GM12878 (cell line): Measurements from ENCODE around the gene DBN1. TPM values are rescaled to one million over a fixed set of nuclear protein-coding genes. Genes with fewer than 3 reads are reported as not detected.
A peak's percentile ranks its signal among the peaks of the same experiment; 100 is the strongest.

ENCODE experiments used
- ATF7 ChIP-seq: fragments of 450-650 bp; IDR thresholded peaks from 2 replicates; pipeline ENCODE4 v1.6.1; 2016; ENCODE audit warnings: low read depth, mild to moderate bottlenecking
- BCL3 ChIP-seq: IDR thresholded peaks from 2 replicates; pipeline ENCODE4 v1.6.1; 2011; ENCODE audit warnings: borderline replicate concordance, low read depth, mild to moderate bottlenecking, moderate library complexity, low read length; ENCODE audit not compliant: insufficient read depth, poor library complexity, severe bottlenecking
- BHLHE40 ChIP-seq, 2 experiments: fragments of 450-650 bp in 1 of 2; IDR thresholded peaks; 2 replicates each; pipeline ENCODE4 v1.6.1; 2011 to 2017; ENCODE audit warnings: low read depth in 2 of 2, borderline replicate concordance in 1 of 2, improper control_type of control experiment in 1 of 2, low read length in 1 of 2, mild to moderate bottlenecking in 1 of 2
- CEBPB ChIP-seq, 2 experiments: fragments of 150-350 bp in 1 of 2; IDR thresholded peaks; 2 replicates each; pipeline ENCODE4 v1.6.1; 2012 to 2014; ENCODE audit warnings: low read depth in 2 of 2, low read length in 2 of 2, borderline replicate concordance in 1 of 2, inconsistent platforms in 1 of 2
- CTCF ChIP-seq, 3 experiments: IDR thresholded peaks in 2 of 3; conservative IDR thresholded peaks in 1 of 3; 2 replicates each; pipeline ENCODE4 v1.5.1; 2011; ENCODE audit warnings: low read depth in 3 of 3, low read length in 3 of 3, mild to moderate bottlenecking in 3 of 3, control low read depth in 2 of 3, moderate library complexity in 2 of 3, inconsistent platforms in 1 of 3, mixed read lengths in 1 of 3; ENCODE audit not compliant: control insufficient read depth in 2 of 3, insufficient read depth in 1 of 3; ENCODE audit errors: extremely low read depth in 1 of 3
- HCFC1 ChIP-seq: fragments of 150-350 bp; IDR thresholded peaks from 2 replicates; pipeline ENCODE4 v1.6.1; 2014; ENCODE audit warnings: low read length
- JUND ChIP-seq: IDR thresholded peaks from 2 replicates; pipeline ENCODE4 v1.6.1; 2012; ENCODE audit warnings: low read depth, mild to moderate bottlenecking, low read length, improper control_type of control experiment, moderate library complexity
- NFXL1 ChIP-seq: fragments of 450-650 bp; IDR thresholded peaks from 2 replicates; pipeline ENCODE4 v1.6.1; 2017; ENCODE audit warnings: antibody characterized with exemption, mild to moderate bottlenecking, borderline replicate concordance
- NFYB ChIP-seq: IDR thresholded peaks from 2 replicates; pipeline ENCODE4 v1.6.1; 2011; ENCODE audit warnings: low read depth, mild to moderate bottlenecking, low read length, improper control_type of control experiment, moderate library complexity; ENCODE audit not compliant: insufficient read depth
- PAX5 ChIP-seq: IDR thresholded peaks from 2 replicates; pipeline ENCODE4 v1.6.1; 2011; ENCODE audit warnings: low read depth, low read length, borderline replicate concordance
- PKNOX1 ChIP-seq: fragments of 450-650 bp; IDR thresholded peaks from 2 replicates; pipeline ENCODE4 v1.6.1; 2016; ENCODE audit warnings: mild to moderate bottlenecking
- POU2F2 ChIP-seq: IDR thresholded peaks from 3 replicates; pipeline ENCODE4 v1.6.1; 2011; ENCODE audit warnings: low read depth, mild to moderate bottlenecking, low read length, borderline replicate concordance
- SMAD1 ChIP-seq: fragments of 450-650 bp; IDR thresholded peaks from 2 replicates; pipeline ENCODE4 v1.6.1; 2018; ENCODE audit warnings: mild to moderate bottlenecking, low read depth; ENCODE audit not compliant: partially characterized antibody
- SRF ChIP-seq, 2 experiments: IDR thresholded peaks; 2 replicates each; pipeline ENCODE4 v1.6.1; 2011; ENCODE audit warnings: low read depth in 2 of 2, low read length in 2 of 2, mild to moderate bottlenecking in 1 of 2, moderate library complexity in 1 of 2
- ZBTB40 ChIP-seq: fragments of 450-650 bp; IDR thresholded peaks from 2 replicates; pipeline ENCODE4 v1.6.1; 2016; ENCODE audit warnings: mild to moderate bottlenecking, moderate library complexity, borderline replicate concordance
- ZNF384 ChIP-seq: IDR thresholded peaks from 2 replicates; pipeline ENCODE4 v1.6.1; 2012; ENCODE audit warnings: low read depth, mild to moderate bottlenecking, low read length, improper control_type of control experiment, borderline replicate concordance
- ZSCAN29 ChIP-seq: fragments of 450-650 bp; IDR thresholded peaks from 2 replicates; pipeline ENCODE4 v1.6.1; 2017; ENCODE audit warnings: mild to moderate bottlenecking, moderate library complexity
- polyA plus RNA-seq, 11 experiments: library from polyadenylated mRNA; depleted of rRNA in 4 of 11; unstranded in 6 of 11; stranded (reverse) in 5 of 11; fragments of >200 nt; fragmentation: Nextera tagmentation in 4 of 11; fragmentation: Illumina TruSeq in 1 of 11; extraction: Ambion mirVana in 4 of 11; extraction: Trizol in 1 of 11; gene quantifications; 1 replicate in 1 of 11; 2 replicates in 10 of 11; pipeline versions ENCODE4 v1.2.1 to v1.2.3, GENCODE V29; 2011 to 2016; ENCODE audit warnings: inconsistent platforms in 2 of 11, missing spikeins in 2 of 11, low read depth in 1 of 11
- total RNA-seq, 4 experiments: library from RNA; depleted of rRNA in 3 of 4; stranded (reverse); fragments of >200 nt in 3 of 4; fragmentation: Illumina TruSeq in 1 of 4; extraction: Trizol in 1 of 4; gene quantifications; 2 replicates each; pipeline versions ENCODE4 v1.2.1 to v1.2.3, GENCODE V29; 2013 to 2021

The DBN1 gene
- total and polyA plus RNA-seq, 10 of the 15 experiments (the other 5 are each of a cell fraction or from before 2014, with no cell fraction given): 0.18 to 81.0 (median 27.9) TPM

- TF ChIP-seq BCL3 (no peak), CEBPB (IDR thresholded peaks at IDR 0.05; ENCODE audit: borderline replicate concordance in 1 of 2, low read depth in 2 of 2, low read length in 2 of 2) (no peak), ATF7 (no peak), ZBTB40 (no peak), SMAD1 (no peak), ZSCAN29 (no peak), HCFC1 (no peak), SRF (IDR thresholded peaks at IDR 0.05; ENCODE audit: low read depth in 2 of 2, low read length in 2 of 2) (0 out of 4 replicates have a peak, but pooled peaks of 1 of the 2 experiments have one; percentile 28), NFXL1 (no peak), NFYB (no peak), JUND (no peak), CTCF (IDR thresholded peaks at IDR 0.05 in 2 of 3, conservative IDR thresholded peaks at IDR 0.05 in 1 of 3; ENCODE audit: control insufficient read depth in 2 of 3, extremely low read depth in 1 of 3, insufficient read depth in 1 of 3, low read depth in 3 of 3, low read length in 3 of 3) (peak; percentile 92 to 95 (median 93)), PKNOX1 (no peak), POU2F2 (0 out of 3 replicates have a peak, but pooled peaks have one; percentile 7), BHLHE40 (IDR thresholded peaks at IDR 0.05; ENCODE audit: borderline replicate concordance in 1 of 2, low read depth in 2 of 2, low read length in 1 of 2) (peak in 1 of 2 experiments; percentile 15; a peak in 1 of 4 replicates), ZNF384 (no peak), PAX5 (no peak)
These were observed 27.5 kb upstream of the DBN1 start (continued) for GRCh38 chr5:177500685-177501522.
